Left kidney (tissue), 2 donors: ENCODE data around the gene TBC1D22A. TPM values are rescaled to one million over a fixed set of nuclear protein-coding genes. Genes with fewer than 3 reads are reported as not detected.

Experiments used
- DNase-seq: peaks from one replicate; pipeline ENCODE4 v3.0.0-alpha.2; 2013
- polyA plus RNA-seq: library from polyadenylated mRNA; unstranded; fragments of 120-200 nt; gene quantifications from one replicate; pipeline ENCODE4 v1.2.1, GENCODE V29; 2013; ENCODE audit not compliant: insufficient read length

The TBC1D22A gene
- polyA plus RNA-seq, 1 donor, result 15.0 TPM

GRCh38 chr22:47080100-47080499, 317.6 kb downstream of the TBC1D22A start:
- DNase-seq, result no peak

DNA sequence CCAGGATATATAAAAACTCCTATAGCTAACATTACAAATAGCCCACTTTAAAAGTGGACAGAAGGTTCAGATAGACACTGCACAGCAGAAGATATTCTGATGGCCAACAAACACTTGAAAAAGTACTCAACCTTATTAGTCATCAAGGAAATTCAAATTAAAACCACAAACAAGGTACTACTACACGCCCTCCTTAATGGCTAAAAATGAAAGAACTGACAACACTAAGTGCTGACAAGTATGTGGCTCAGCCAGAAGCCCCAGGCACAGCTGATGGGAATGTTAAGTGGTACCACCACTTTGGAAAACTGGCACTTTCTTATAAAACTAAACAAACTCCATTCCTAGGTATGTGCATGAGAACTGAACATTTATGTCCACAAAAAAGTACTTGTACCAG, 320.1 kb downstream of the TBC1D22A start:
- no peak for DNase-seq

- no peak for DNase-seq
Observed at GRCh38 chr22:47083379-47083986, 321.0 kb downstream of the TBC1D22A start.

- no peak for DNase-seq
Observed at GRCh38 chr22:47084226-47084625, 321.8 kb downstream of the TBC1D22A start.

- no peak for DNase-seq
Observed at GRCh38 chr22:47086596-47087248, 324.3 kb downstream of the TBC1D22A start.

DNA sequence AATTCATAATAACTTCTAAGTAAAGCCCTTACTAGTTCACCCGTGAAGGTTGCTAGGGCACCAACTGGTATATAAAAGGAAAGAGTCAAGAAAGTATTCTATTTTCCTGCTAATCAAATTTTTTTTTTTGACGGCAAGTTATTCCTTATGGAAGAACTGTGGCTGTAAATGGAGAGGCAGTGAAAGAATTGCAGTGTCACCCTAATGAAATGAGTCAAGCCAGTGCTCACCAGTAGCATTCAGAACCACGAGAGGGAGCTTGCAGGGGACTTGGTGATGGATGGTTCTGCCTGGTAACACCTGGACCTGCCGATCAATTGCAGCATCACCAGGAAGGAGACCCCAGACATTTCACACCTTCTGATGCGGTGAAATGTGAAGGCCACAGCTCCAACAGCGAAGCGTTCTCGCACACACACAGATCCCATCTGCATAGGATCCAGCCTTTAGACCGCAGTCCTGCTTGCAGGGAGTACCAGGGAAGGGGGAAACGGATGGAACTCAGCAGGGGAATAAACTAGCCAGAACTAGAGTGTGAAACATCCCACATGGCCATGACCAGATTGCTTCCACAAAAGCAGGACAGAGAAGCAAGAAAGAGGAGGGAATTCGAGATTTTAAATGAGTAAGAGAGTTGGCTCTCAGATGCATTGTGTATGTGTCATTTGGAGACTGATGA, 326.2 kb downstream of the TBC1D22A start:
- DNase-seq, result no peak

DNA sequence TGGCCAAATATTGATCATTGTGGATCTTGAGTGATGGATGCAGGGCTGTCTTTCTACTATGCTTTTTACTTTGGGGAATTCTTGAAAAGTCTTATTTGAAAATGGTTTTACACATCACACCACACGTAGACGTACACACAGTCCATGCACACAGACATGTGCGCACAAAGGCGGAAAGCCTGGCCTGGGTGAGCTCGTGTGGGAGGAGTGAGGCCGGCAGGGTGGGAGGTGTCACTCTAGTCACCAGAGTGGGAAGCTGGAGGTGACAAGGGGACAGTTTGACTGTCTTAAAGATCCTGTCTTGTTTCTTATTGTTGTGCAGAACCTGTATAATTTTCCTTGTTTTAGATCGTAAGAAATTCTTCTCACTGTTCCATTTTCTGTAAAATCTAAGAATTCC, 326.9 kb downstream of the TBC1D22A start:
- no peak for DNase-seq

- no peak for DNase-seq
Observed at GRCh38 chr22:47089796-47090460, 327.5 kb downstream of the TBC1D22A start.

DNA sequence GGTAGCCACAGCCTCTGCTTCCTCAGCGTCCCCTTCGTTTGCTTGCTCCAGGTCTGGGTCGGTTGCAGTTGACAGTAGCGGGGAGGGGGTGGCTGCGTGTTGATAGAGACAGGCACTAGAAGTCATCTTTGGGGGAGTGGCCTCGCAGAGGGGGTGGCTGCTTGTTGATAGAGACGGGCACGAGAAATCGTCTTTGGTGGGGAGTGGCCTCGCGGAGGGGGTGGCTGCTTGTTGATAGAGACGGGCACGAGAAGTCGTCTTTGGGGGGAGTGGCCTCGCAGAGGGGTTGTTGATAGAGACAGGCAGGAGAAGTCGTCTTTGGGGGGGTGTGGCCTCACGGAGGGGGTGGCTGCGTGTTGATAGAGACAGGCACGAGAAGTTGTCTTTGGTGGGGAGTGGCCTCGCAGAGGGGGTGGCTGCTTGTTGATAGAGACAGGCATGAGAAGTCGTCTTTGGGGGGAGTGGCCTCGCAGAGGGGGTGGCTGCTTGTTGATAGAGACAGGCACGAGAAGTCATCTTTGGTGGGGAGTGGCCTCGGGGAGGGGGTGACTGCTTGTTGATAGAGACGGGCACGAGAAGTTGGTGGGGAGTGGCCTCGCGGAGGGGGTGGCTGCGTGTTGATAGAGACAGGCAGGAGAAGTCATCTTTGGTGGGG, 328.3 kb downstream of the TBC1D22A start:
- no peak for DNase-seq

- no peak for DNase-seq
Observed at GRCh38 chr22:47091246-47091651, 328.8 kb downstream of the TBC1D22A start.

GRCh38 chr22:47091921-47092700, 329.7 kb downstream of the TBC1D22A start:
- no peak for DNase-seq

DNA sequence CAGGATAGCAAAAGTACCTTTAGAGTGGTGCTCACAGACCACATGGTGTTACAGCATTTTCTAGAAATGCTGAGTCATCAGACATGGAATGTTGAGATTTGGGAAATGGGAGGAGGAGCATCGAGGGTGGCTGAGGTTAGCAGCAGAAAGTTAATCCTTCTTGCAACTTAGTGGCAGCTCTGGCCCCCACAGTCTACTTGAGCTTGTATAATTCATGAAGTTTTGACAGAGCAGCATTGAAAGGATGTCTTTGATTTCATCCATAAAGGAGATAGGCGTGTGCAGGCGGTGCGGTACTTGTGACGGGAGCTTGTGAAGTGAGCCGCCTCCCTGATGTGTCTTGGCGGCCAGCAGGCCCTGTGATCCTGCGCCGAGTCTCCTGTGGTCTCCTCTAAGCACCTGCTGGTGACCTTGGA, 330.5 kb downstream of the TBC1D22A start:
- DNase-seq, result no peak

DNA sequence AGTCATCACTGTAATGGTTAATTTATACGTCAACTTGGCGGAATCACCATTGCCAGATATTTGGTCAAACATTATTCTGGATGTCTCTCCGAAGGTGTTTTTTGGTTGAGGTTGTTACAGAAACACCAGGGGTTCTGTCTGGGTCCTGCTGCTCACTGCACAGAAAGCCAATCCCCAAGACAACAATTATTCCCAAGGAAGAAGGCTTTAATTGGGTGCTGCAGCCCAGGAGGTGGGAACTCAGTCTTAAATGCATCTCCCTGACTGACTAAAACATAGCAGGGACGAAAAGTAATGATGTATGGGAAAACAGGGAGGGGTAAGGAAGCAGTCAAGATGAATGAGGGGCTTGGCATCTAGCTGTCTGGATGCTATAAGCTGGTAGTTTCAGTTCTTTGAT, 331.3 kb downstream of the TBC1D22A start:
- no peak for DNase-seq

- no peak for DNase-seq
Observed at GRCh38 chr22:47094861-47095330, 332.4 kb downstream of the TBC1D22A start.

- DNase-seq, result no peak
Observed at GRCh38 chr22:47095395-47096122, 333.1 kb downstream of the TBC1D22A start.

DNA sequence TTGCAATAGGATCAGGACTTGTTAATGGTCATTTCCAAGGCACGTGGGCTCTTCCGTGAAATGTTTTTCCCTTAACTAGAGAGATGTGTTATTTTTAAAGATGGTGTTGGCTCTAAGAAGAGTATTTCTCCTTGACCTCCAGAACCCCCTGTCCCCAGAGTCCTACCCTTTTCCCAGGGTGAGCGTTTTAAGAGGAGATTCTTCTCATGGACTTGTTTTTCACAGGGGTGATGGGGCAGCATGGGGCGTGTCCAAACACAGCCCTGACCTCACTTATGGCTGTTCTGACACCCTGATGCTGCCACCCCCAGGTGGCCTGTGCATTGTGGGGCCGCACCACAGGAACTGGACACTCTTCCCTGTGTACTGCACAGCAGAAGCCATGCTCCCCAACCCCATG, 335.7 kb downstream of the TBC1D22A start:
- no peak for DNase-seq

- no peak for DNase-seq
Observed at GRCh38 chr22:47098554-47098953, 336.1 kb downstream of the TBC1D22A start.

GRCh38 chr22:47100019-47100418, 337.6 kb downstream of the TBC1D22A start:
- no peak for DNase-seq

DNA sequence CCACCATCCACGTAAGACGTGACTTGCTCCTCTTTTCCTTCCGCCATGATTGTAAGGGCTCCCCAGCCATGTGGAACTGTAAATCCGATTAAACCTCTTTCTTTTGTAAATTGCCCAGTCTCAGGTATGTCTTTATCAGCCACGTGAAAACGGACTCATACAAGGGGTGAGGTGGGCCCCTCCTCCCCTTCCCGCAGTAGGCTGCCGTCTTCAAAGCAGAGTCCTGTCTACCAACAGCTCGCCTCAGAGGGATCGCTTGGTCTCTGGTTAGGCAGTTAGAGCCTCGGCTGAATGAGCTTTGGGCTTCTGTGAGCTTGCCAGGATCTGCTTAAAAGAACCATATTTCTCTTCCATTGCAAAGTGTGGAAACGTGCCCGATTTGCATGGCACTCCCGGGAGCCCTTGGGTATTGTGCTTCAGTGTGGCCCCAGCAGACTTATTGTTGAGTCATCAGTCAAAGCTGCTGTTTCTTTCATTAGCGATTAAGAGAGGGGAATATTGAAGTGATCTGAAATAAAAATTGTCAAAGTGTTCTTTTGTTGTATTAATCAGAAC, 338.3 kb downstream of the TBC1D22A start:
- DNase-seq, result no peak

DNA sequence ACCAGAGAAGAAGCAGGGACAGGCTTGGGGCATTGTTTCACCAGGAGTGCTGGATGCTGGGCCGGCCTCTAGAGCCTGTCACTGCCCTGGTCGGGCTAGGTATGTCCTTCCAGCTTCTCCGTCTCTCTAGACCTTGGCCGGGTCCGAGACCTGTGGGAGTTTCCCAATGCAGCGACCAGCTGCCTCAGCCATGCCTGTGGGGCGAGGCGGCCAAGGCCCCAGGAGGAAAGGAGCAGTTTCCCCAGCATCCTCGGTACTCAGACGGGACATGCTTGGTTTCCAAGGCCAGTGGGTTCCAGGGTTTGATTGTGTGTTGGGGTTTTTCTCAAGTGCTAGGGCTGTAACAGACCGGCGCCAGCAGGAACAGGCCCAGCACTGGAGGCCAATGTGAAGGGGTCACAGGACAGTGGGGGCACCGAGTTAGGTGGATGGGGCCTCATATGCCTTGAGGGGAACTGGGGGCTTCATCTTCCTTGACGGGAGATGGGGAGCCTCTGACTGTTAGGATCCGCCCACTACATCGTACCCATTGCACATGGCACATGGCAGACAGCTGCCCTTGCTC, 339.0 kb downstream of the TBC1D22A start:
- DNase-seq, result no peak
